HepG2 (cell line): ENCODE measurements around the gene ZNF440. TPM values are rescaled to one million over a fixed set of nuclear protein-coding genes. Genes with fewer than 3 reads are reported as not detected.

Experiments used
- HOMEZ ChIP-seq: IDR thresholded peaks from 2 replicates; pipeline ENCODE4 v1.6.1; 2016; ENCODE audit warnings: low read depth
- IRF2 ChIP-seq: IDR thresholded peaks from 2 replicates; pipeline ENCODE4 v1.6.1; 2018; ENCODE audit warnings: missing genetic modification reagents, missing compliant biosample characterization
- RBM22 ChIP-seq: fragments of 200-400 bp; formaldehyde crosslinking; optimal IDR thresholded peaks from 2 replicates; pipeline ENCODE3; 2017; ENCODE audit warnings: mild to moderate bottlenecking, low read length, moderate library complexity
- ZNF354B ChIP-seq: sonication (generic); formaldehyde crosslinking; IDR thresholded peaks from 2 replicates; pipeline ENCODE4 v1.8.0; 2022; ENCODE audit warnings: mild to moderate bottlenecking, missing genetic modification reagents
- ZNF766 ChIP-seq: sonication (generic); formaldehyde crosslinking; IDR thresholded peaks from 2 replicates; pipeline ENCODE4 v1.5.0; 2020; ENCODE audit warnings: missing genetic modification reagents, borderline replicate concordance
- polyA plus RNA-seq, 8 experiments: library from polyadenylated mRNA; depleted of rRNA in 3 of 8; stranded (reverse) in 7 of 8; unstranded in 1 of 8; fragments of >200 nt; fragmentation: Illumina TruSeq in 4 of 8; extraction: Trizol in 4 of 8; gene quantifications; 2 replicates each; pipeline versions ENCODE4 v1.2.1 to v1.2.3, GENCODE V29; 2011 to 2016; ENCODE audit warnings: low read depth in 4 of 8, missing spikeins in 1 of 8, mixed read lengths in 1 of 8; ENCODE audit not compliant: insufficient read depth in 1 of 8
- total RNA-seq, 5 experiments: library from RNA; depleted of rRNA; stranded (reverse); fragments of >200 nt; fragmentation: Illumina TruSeq; extraction: Trizol; gene quantifications; 2 replicates each; pipeline ENCODE4 v1.2.3, GENCODE V29; 2016; ENCODE audit warnings: low read depth in 1 of 5
- TF ChIP-seq, protein P1 (sequence below): sonication (generic); formaldehyde crosslinking; IDR thresholded peaks from 2 replicates; pipeline ENCODE4 v1.4.0; 2020; ENCODE audit warnings: mild to moderate bottlenecking, missing genetic modification reagents
- TF ChIP-seq, protein P2 (sequence below): sonication (generic); formaldehyde crosslinking; IDR thresholded peaks from 2 replicates; pipeline ENCODE4 v1.5.1; 2020; ENCODE audit warnings: mild to moderate bottlenecking, missing genetic modification reagents, moderate library complexity
- TF ChIP-seq, protein P3 (sequence below): sonication (generic); formaldehyde crosslinking; IDR thresholded peaks from 2 replicates; pipeline ENCODE4 v1.8.0; 2022; ENCODE audit warnings: mild to moderate bottlenecking, missing genetic modification reagents, borderline replicate concordance
- TF ChIP-seq, protein P4 (sequence below): sonication (generic); formaldehyde crosslinking; IDR thresholded peaks from 2 replicates; pipeline ENCODE4 v1.8.0; 2022; ENCODE audit warnings: mild to moderate bottlenecking, missing genetic modification reagents, moderate library complexity

Gene ZNF440
- total and polyA plus RNA-seq, 2 of the 13 experiments (the other 11 are each of a cell fraction or from before 2014, with no cell fraction given), result 2.7 to 12.4 TPM

DNA sequence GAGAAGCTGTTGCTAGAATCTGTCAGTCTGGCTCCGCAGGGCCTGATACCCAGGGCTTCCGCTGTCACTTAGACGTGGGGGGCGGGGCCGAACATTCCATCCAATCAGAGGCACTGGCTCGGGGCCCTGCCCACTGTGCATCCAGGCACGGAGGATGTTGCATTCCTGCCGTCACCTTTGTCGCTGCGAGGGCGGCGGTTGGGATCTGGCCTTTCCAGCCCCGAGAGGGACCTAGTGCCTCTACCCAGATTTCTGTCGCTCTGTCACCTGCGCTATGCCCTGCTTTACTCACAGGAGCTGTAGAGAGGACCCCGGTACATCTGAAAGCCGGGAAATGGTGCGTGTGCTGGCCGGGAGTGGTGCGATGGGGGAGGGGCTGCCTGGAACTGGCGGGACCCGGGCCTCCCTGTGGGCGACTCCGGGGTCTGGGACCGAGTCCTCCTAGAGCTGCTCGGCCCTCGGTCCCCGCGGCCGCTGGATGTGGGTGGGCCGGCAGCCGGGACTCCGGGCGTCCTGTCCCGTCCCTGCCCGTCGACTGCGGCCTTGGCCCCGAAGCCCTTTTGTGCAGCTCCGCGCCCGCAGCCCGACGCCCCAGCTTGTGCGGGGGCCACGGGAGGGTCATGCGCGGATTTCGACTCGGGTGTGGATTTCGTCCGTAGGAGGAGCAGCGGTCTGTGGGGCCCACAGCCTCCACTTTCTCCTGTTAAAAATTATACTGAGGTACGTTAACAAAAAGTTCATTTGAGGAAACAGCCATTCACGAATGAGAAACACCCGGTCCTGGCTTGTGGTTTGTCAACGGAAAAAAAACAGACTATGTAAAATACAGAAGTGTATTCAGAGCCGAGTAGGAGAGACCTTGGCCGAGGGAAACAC lies 34.8 kb downstream of the ZNF440 start, which contains the start of gene ZNF439 (continued):
- TF ChIP-seq, protein P1, sequence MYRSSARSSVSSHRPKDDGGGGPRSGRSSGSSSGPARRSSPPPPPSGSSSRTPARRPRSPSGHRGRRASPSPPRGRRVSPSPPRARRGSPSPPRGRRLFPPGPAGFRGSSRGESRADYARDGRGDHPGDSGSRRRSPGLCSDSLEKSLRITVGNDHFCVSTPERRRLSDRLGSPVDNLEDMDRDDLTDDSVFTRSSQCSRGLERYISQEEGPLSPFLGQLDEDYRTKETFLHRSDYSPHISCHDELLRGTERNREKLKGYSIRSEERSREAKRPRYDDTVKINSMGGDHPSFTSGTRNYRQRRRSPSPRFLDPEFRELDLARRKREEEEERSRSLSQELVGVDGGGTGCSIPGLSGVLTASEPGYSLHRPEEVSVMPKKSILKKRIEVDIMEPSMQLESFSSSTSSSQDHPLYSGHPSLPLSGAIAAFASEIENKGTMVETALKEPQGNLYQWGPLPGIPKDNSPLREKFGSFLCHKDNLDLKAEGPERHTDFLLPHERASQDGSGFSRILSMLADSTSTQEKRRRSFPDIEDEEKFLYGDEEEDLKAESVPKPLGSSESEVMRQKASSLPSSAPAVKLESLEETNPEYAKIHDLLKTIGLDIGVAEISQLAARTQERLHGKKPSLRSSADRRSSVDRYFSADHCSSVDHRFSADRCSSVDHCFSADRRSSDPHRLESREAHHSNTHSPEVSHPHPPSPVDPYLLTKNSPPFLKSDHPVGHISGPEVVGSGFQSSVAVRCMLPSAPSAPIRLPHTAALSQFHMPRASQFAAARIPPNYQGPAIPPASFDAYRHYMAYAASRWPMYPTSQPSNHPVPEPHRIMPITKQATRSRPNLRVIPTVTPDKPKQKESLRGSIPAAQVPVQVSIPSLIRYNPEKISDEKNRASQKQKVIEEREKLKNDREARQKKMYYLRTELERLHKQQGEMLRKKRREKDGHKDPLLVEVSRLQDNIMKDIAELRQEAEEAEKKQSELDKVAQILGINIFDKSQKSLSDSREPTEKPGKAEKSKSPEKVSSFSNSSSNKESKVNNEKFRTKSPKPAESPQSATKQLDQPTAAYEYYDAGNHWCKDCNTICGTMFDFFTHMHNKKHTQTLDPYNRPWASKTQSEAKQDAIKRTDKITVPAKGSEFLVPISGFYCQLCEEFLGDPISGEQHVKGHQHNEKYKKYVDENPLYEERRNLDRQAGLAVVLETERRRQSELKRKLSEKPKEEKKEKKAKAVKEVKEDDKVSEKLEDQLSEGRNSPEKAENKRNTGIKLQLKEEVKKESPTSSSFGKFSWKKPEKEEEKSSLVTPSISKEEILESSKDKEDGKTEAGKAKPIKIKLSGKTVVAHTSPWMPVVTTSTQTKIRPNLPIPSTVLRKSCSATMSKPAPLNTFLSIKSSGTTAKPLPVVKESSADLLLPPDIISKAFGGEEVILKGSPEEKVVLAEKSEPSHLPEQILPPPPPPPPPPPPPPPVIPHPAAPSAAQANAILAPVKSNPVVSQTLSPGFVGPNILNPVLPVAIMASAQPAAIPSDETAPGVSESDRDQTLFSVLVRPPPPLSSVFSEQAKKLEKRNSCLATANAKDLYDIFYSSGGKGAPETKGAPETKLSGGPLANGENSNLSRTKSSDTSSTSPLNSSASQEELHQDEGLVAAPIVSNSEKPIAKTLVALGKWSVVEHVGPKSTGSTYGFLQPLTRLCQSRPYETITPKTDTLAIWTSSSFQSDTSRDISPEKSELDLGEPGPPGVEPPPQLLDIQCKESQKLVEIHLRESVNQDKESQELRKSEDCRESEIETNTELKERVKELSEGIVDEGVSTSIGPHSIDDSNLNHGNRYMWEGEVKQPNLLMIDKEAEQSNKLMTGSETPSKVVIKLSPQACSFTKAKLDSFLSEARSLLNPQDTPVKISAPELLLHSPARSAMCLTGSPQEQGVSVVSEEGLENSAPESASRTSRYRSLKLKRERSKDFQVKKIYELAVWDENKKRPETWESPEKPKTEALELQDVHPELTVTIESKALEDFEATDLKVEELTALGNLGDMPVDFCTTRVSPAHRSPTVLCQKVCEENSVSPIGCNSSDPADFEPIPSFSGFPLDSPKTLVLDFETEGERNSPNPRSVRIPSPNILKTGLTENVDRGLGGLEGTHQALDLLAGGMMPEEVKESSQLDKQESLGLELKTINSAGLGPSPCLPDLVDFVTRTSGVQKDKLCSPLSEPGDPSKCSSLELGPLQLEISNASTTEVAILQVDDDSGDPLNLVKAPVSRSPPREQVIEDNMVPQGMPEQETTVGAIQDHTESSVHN (CRISPR knock-in tag), result no peak
- TF ChIP-seq, protein P2, sequence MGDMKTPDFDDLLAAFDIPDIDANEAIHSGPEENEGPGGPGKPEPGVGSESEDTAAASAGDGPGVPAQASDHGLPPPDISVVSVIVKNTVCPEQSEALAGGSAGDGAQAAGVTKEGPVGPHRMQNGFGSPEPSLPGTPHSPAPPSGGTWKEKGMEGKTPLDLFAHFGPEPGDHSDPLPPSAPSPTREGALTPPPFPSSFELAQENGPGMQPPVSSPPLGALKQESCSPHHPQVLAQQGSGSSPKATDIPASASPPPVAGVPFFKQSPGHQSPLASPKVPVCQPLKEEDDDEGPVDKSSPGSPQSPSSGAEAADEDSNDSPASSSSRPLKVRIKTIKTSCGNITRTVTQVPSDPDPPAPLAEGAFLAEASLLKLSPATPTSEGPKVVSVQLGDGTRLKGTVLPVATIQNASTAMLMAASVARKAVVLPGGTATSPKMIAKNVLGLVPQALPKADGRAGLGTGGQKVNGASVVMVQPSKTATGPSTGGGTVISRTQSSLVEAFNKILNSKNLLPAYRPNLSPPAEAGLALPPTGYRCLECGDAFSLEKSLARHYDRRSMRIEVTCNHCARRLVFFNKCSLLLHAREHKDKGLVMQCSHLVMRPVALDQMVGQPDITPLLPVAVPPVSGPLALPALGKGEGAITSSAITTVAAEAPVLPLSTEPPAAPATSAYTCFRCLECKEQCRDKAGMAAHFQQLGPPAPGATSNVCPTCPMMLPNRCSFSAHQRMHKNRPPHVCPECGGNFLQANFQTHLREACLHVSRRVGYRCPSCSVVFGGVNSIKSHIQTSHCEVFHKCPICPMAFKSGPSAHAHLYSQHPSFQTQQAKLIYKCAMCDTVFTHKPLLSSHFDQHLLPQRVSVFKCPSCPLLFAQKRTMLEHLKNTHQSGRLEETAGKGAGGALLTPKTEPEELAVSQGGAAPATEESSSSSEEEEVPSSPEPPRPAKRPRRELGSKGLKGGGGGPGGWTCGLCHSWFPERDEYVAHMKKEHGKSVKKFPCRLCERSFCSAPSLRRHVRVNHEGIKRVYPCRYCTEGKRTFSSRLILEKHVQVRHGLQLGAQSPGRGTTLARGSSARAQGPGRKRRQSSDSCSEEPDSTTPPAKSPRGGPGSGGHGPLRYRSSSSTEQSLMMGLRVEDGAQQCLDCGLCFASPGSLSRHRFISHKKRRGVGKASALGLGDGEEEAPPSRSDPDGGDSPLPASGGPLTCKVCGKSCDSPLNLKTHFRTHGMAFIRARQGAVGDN (CRISPR knock-in tag), result peak; percentile 93
- TF ChIP-seq, protein P3, sequence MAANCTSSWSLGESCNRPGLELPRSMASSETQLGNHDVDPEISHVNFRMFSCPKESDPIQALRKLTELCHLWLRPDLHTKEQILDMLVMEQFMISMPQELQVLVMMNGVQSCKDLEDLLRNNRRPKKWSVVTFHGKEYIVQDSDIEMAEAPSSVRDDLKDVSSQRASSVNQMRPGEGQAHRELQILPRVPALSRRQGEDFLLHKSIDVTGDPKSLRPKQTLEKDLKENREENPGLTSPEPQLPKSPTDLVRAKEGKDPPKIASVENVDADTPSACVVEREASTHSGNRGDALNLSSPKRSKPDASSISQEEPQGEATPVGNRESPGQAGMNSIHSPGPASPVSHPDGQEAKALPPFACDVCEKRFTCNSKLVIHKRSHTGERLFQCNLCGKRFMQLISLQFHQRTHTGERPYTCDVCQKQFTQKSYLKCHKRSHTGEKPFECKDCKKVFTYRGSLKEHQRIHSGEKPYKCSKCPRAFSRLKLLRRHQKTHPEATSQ (CRISPR knock-in tag), result 0 out of 2 replicates have a peak, but pooled peaks have one; percentile 41
- TF ChIP-seq ZNF354B (no peak), IRF2 (peak; percentile 44; the same call in 1 of the 2 replicates), HOMEZ (CRISPR knock-in tag) (0 out of 2 replicates have a peak, but pooled peaks have one; percentile 9), ZNF766 (CRISPR knock-in tag) (no peak), RBM22 (no peak)
- TF ChIP-seq, protein P4, sequence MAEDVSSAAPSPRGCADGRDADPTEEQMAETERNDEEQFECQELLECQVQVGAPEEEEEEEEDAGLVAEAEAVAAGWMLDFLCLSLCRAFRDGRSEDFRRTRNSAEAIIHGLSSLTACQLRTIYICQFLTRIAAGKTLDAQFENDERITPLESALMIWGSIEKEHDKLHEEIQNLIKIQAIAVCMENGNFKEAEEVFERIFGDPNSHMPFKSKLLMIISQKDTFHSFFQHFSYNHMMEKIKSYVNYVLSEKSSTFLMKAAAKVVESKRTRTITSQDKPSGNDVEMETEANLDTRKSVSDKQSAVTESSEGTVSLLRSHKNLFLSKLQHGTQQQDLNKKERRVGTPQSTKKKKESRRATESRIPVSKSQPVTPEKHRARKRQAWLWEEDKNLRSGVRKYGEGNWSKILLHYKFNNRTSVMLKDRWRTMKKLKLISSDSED (CRISPR knock-in tag), result no peak
